ENCODE measurements around the gene ZNF304.

DNA sequence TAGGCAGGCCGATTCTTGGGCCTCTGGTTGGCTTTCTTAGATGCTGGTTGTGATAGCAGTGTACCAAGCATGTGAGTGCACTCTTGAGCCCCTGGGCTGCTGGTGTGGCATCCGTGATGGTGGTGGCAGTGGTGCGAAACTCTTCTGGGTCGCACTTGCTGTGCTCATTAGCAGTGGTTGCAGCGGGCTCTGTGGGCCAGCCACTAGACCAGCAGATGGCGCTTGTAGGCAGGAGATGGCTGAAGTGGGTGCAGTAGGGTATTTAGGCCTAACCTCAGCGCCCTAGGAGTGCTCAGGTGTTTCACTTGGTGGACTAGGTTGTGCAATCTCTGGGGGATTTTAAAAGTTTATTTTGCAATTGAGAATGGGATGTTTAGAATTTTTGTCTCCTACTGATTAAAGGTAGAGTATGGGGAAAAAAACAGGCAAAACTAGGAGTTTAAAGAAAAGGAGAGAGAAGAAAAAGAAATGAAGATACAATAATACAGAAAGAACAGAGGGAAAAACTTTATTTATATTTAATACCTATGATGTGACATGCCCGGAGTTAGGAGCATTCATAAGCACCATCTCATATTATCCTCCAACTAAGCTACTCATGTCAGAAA, 55.5 kb downstream of the ZNF304 start:
- no peak for TF ChIP-seq POLR2A (IDR thresholded peaks at IDR 0.05)
- TF ChIP-seq, protein P1, sequence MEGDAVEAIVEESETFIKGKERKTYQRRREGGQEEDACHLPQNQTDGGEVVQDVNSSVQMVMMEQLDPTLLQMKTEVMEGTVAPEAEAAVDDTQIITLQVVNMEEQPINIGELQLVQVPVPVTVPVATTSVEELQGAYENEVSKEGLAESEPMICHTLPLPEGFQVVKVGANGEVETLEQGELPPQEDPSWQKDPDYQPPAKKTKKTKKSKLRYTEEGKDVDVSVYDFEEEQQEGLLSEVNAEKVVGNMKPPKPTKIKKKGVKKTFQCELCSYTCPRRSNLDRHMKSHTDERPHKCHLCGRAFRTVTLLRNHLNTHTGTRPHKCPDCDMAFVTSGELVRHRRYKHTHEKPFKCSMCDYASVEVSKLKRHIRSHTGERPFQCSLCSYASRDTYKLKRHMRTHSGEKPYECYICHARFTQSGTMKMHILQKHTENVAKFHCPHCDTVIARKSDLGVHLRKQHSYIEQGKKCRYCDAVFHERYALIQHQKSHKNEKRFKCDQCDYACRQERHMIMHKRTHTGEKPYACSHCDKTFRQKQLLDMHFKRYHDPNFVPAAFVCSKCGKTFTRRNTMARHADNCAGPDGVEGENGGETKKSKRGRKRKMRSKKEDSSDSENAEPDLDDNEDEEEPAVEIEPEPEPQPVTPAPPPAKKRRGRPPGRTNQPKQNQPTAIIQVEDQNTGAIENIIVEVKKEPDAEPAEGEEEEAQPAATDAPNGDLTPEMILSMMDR (IDR thresholded peaks at IDR 0.05) = peak; percentile 45 to 83 (median 80)
